Mesenchymal stem cell (in vitro differentiated cells and primary cell): Measurements from ENCODE around the gene SIGLEC8.

Source experiments
- DNase-seq: peaks from one replicate; pipeline ENCODE4 v3.0.0-alpha.2; 2013
- H2AFZ ChIP-seq: one replicate; pipeline ENCODE4 v1.6.1; 2013; ENCODE audit warnings: low read depth, mild to moderate bottlenecking, control low read depth, inconsistent platforms, low read length, moderate library complexity
- H2AK5ac ChIP-seq: 2 replicates; pipeline ENCODE4 v1.6.1; 2013; ENCODE audit warnings: low read length, moderate library complexity, mild to moderate bottlenecking, inconsistent platforms; ENCODE audit not compliant: severe bottlenecking
- H2BK120ac ChIP-seq: one replicate; pipeline ENCODE4 v1.6.1; 2013; ENCODE audit warnings: low read depth, mild to moderate bottlenecking, inconsistent platforms, low read length, moderate library complexity
- H2BK12ac ChIP-seq, 2 experiments: one replicate each; pipeline ENCODE4 v1.6.1; 2013; ENCODE audit warnings: inconsistent platforms in 2 of 2, low read length in 2 of 2, mild to moderate bottlenecking in 2 of 2, moderate library complexity in 2 of 2, control low read depth in 1 of 2
- H2BK15ac ChIP-seq: one replicate; pipeline ENCODE4 v1.6.1; 2013; ENCODE audit warnings: mild to moderate bottlenecking, low read depth, inconsistent platforms; ENCODE audit not compliant: poor library complexity, severe bottlenecking
- H2BK5ac ChIP-seq: 2 replicates; pipeline ENCODE4 v1.6.1; 2013; ENCODE audit warnings: low read depth, mild to moderate bottlenecking, low read length, control low read depth, inconsistent platforms; ENCODE audit not compliant: poor library complexity, severe bottlenecking
- H3K14ac ChIP-seq, 2 experiments: one replicate each; pipeline ENCODE4 v1.6.1; 2013; ENCODE audit warnings: inconsistent platforms in 2 of 2, low read length in 2 of 2, control low read depth in 1 of 2, mild to moderate bottlenecking in 1 of 2, moderate library complexity in 1 of 2
- H3K18ac ChIP-seq, 2 experiments: one replicate each; pipeline ENCODE4 v1.6.1; 2013; ENCODE audit warnings: inconsistent platforms in 2 of 2, low read length in 2 of 2, control low read depth in 1 of 2, low read depth in 1 of 2, mild to moderate bottlenecking in 1 of 2
- H3K23ac ChIP-seq, 2 experiments: one replicate each; pipeline ENCODE4 v1.6.1; 2013; ENCODE audit warnings: inconsistent platforms in 2 of 2, low read length in 2 of 2, mild to moderate bottlenecking in 2 of 2, moderate library complexity in 2 of 2, control low read depth in 1 of 2
- H3K27ac ChIP-seq: 2 replicates; pipeline ENCODE4 v1.5.1; 2013; ENCODE audit warnings: mild to moderate bottlenecking, moderate library complexity, low read length, control low read depth, inconsistent platforms; ENCODE audit not compliant: poor library complexity, severe bottlenecking
- H3K27me3 ChIP-seq, 2 experiments: 2 replicates each; pipeline versions ENCODE4 v1.6.1 to v1.7.0; 2013; ENCODE audit warnings: low read length in 2 of 2, mild to moderate bottlenecking in 2 of 2, moderate library complexity in 2 of 2, control low read depth in 1 of 2, inconsistent platforms in 1 of 2; ENCODE audit not compliant: control insufficient read depth in 1 of 2, insufficient read depth in 1 of 2
- H3K36me3 ChIP-seq, 2 experiments: 2 replicates each; pipeline versions ENCODE4 v1.6.1 to v1.7.0; 2013; ENCODE audit warnings: low read length in 2 of 2, control low read depth in 1 of 2, inconsistent platforms in 1 of 2, low read depth in 1 of 2, mild to moderate bottlenecking in 1 of 2; ENCODE audit not compliant: insufficient read depth in 2 of 2, control insufficient read depth in 1 of 2
- H3K4ac ChIP-seq, 2 experiments: one replicate each; pipeline ENCODE4 v1.6.1; 2013; ENCODE audit warnings: inconsistent platforms in 2 of 2, low read length in 2 of 2, mild to moderate bottlenecking in 2 of 2, moderate library complexity in 2 of 2, control low read depth in 1 of 2, low read depth in 1 of 2
- H3K4me1 ChIP-seq: 2 replicates; pipeline ENCODE4 v1.6.1; 2013; ENCODE audit warnings: low read depth, low read length, control low read depth; ENCODE audit not compliant: control insufficient read depth, insufficient read depth
- H3K4me2 ChIP-seq: 2 replicates; pipeline ENCODE4 v1.6.1; 2013; ENCODE audit warnings: low read length, mild to moderate bottlenecking, inconsistent platforms; ENCODE audit not compliant: poor library complexity, severe bottlenecking
- H3K4me3 ChIP-seq, 2 experiments: 2 replicates each; pipeline versions ENCODE4 v1.5.1 to v1.7.0; 2013; ENCODE audit warnings: low read length in 2 of 2, mild to moderate bottlenecking in 2 of 2, control low read depth in 1 of 2, low read depth in 1 of 2; ENCODE audit not compliant: insufficient read depth in 1 of 2
- H3K79me1 ChIP-seq: replicated peaks from 2 replicates; pipeline ENCODE4 v1.6.1; 2013; ENCODE audit warnings: mild to moderate bottlenecking, control low read depth, low read length, inconsistent platforms; ENCODE audit not compliant: poor library complexity, severe bottlenecking
- H3K9ac ChIP-seq: 2 replicates; pipeline ENCODE4 v1.7.0; 2013; ENCODE audit warnings: mild to moderate bottlenecking, low read length, moderate library complexity
- H3K9me3 ChIP-seq: 2 replicates; pipeline ENCODE4 v1.7.0; 2013; ENCODE audit warnings: mild to moderate bottlenecking, low read length; ENCODE audit not compliant: control insufficient read depth
- H4K8ac ChIP-seq: one replicate; pipeline ENCODE4 v1.6.1; 2013; ENCODE audit warnings: inconsistent platforms, mild to moderate bottlenecking, low read length, moderate library complexity
- H4K91ac ChIP-seq: one replicate; pipeline ENCODE4 v1.6.1; 2013; ENCODE audit warnings: mild to moderate bottlenecking, low read length, inconsistent platforms
- WGBS: methylation state at CpG from one replicate; pipeline ENCODE4 v1.1.7; 2013; ENCODE audit warnings: mixed read lengths; 5-methylcytosine and 5-hydroxymethylcytosine counted together

The SIGLEC8 gene

DNA sequence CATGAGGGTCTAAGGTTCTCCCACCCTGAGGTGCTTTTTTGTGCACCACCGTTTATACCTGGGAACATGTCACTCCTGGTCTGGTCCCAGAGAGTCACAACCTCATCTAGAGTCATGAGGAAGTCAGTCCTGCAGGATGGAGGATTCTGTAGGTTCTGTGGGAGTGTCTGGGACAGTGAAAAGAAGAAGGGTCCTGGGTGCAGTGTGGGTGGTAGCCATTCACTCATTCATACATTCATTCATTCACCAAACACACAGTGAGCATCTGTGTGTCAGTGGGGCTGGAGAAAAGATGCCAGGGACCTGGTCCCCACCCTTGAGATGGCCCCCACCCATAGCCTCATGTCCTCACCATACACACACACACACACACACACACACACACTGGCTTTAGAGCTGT, 11.4 kb upstream of the SIGLEC8 start:
- 42% methylated on average over 1 of the region's 1 CpG for WGBS

DNA sequence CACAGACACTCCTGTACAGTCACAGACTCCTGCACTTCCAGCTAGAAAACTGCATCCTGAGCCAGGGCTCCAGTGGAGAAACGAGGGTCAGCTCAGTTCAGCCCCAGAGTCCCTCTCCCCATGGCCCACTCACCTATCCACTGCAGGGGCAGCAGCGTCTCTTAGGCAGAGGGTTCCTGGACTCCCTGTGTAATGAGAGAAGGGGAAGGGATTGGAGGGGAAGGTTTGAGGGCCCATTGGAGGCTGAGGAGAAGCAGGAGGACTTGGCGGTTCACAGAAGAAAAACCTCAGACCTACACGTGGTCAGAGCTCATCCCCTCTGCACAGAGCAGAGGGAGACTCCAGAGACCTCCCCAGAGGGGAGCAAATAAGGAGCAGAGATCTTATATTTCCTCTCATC, 10.9 kb upstream of the SIGLEC8 start:
- no peak overlapping the region for H2BK12ac ChIP-seq
- H3K36me3 ChIP-seq = no peaks in the 10 kb centered on the region
- H2BK120ac ChIP-seq = no peak overlapping the region
- H2AK5ac ChIP-seq = no peak overlapping the region
- no peak overlapping the region for H3K27ac ChIP-seq
- no peak overlapping the region for H3K9ac ChIP-seq
- no peak overlapping the region for H3K4ac ChIP-seq
- no peak overlapping the region for H3K14ac ChIP-seq
- no peak overlapping the region for H3K23ac ChIP-seq
- H2AFZ ChIP-seq = no peak overlapping the region
- no peak overlapping the region for H4K91ac ChIP-seq
- WGBS = 13% methylated on average over 1 of the region's 4 CpGs
- peaks cover 0 to 37% of the 10 kb centered on the region in 2 experiments for H3K27me3 ChIP-seq
- no peak overlapping the region for H4K8ac ChIP-seq
- H2BK15ac ChIP-seq = no peak overlapping the region
- H3K4me3 ChIP-seq = no peak overlapping the region
- no peaks in the 10 kb centered on the region for H3K79me1 ChIP-seq
- H3K4me2 ChIP-seq = no peak overlapping the region
- no peaks in the 10 kb centered on the region for H3K9me3 ChIP-seq
- H2BK5ac ChIP-seq = no peak overlapping the region
- no peaks in the 10 kb centered on the region for H3K4me1 ChIP-seq
- no peak overlapping the region for H3K18ac ChIP-seq
- DNase-seq = no peak

More for the DNA sequence above, 11.4 kb upstream of the SIGLEC8 start:
- Histone ChIP-seq H3K4me2 (no peak overlapping the region), H3K9me3 (no peaks in the 10 kb centered on the region), H3K27me3 (peaks cover 0 to 38% of the 10 kb centered on the region in 2 experiments), H3K4me3 (no peak overlapping the region), H4K91ac (no peak overlapping the region), H3K4ac (no peak overlapping the region), H2AFZ (no peak overlapping the region), H2BK12ac (no peak overlapping the region), H2BK120ac (no peak overlapping the region), H3K9ac (no peak overlapping the region), H3K14ac (no peak overlapping the region), H2BK15ac (no peak overlapping the region), H2BK5ac (no peak overlapping the region), H3K18ac (no peak overlapping the region), H2AK5ac (no peak overlapping the region), H3K27ac (no peak overlapping the region), H4K8ac (no peak overlapping the region), H3K36me3 (no peaks in the 10 kb centered on the region), H3K4me1 (no peaks in the 10 kb centered on the region), H3K79me1 (no peaks in the 10 kb centered on the region), H3K23ac (no peak overlapping the region)
- DNase-seq = no peak

DNA sequence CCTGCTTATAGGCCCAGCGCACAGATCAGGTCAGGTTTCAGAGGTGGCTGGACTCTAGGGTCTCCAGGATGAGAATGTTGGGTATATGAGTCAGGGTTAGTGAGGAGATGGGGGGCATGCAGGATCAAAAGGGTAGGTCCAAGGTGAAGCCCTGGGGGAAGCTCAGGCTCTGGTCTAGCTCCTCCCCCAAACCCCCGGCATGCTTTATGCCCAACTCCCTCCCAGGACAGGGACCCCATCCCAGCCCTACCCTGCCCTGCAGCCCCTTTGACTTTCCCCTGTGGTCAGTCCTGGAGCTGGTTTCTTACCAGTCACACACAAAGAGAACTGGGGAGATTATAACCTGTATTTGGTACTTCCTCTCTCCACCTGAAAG, 10.3 kb upstream of the SIGLEC8 start:
- no peaks in the 10 kb centered on the region for H3K36me3 ChIP-seq
- H3K23ac ChIP-seq = no peak overlapping the region
- H4K8ac ChIP-seq = no peak overlapping the region
- DNase-seq = no peak
- H3K18ac ChIP-seq = no peak overlapping the region
- H3K4me2 ChIP-seq = no peak overlapping the region
- no peak overlapping the region for H2AK5ac ChIP-seq
- H3K79me1 ChIP-seq = no peaks in the 10 kb centered on the region
- H3K4me3 ChIP-seq = no peak overlapping the region
- H3K9ac ChIP-seq = no peak overlapping the region
- no peak overlapping the region for H2BK5ac ChIP-seq
- no peak overlapping the region for H2BK120ac ChIP-seq
- no peak overlapping the region for H2BK12ac ChIP-seq
- H3K27me3 ChIP-seq = peaks cover 0 to 31% of the 10 kb centered on the region in 2 experiments
- H2BK15ac ChIP-seq = no peak overlapping the region
- H4K91ac ChIP-seq = no peak overlapping the region
- H3K27ac ChIP-seq = no peak overlapping the region
- no peaks in the 10 kb centered on the region for H3K9me3 ChIP-seq
- H3K4ac ChIP-seq = no peak overlapping the region
- H2AFZ ChIP-seq = no peak overlapping the region
- WGBS = 68% methylated on average over 2 of the region's 2 CpGs
- H3K4me1 ChIP-seq = no peaks in the 10 kb centered on the region
- H3K14ac ChIP-seq = no peak overlapping the region

DNA sequence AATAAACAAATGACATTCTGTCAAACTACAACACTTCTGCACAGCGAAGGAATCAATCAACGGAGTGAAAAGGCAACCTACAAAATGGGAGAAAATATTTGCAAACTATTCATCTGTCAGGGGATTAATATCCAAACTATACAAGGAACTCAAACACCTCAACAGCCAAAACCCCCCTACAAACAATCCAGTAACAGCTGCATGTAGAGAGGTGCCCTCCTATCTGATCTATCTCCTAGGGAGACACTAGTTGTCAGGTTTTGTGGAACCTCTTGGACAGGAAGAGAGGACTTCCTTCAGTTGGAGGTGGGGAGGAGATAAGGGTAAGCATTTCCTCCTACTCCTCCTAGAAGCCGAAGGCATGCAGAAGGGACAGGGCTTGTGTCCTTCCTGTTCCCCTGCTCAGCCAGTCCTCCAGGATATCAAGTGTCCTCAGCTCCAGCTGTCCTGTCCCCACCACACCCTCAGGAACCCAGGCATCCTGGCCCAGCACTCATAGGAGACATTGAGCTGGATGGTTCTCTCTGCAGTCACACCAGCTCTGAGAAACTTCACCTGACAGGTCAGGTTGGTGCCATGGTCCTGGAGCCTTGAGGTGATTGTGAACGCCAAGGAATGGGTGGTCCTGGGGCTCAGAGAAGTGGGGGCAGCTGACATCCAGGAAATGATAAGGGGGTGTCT, 9.8 kb upstream of the SIGLEC8 start:
- H2AFZ ChIP-seq = no peak overlapping the region
- no peak overlapping the region for H3K23ac ChIP-seq
- H2BK5ac ChIP-seq = no peak overlapping the region
- H3K14ac ChIP-seq = no peak overlapping the region
- no peak overlapping the region for H3K4me2 ChIP-seq
- H2AK5ac ChIP-seq = no peak overlapping the region
- no peaks in the 10 kb centered on the region for H3K9me3 ChIP-seq
- H3K9ac ChIP-seq = no peak overlapping the region
- WGBS = 55% methylated on average over 4 of the region's 4 CpGs
- no peak overlapping the region for H4K8ac ChIP-seq
- no peaks in the 10 kb centered on the region for H3K79me1 ChIP-seq
- no peak for DNase-seq
- H3K4ac ChIP-seq = no peak overlapping the region
- H3K27me3 ChIP-seq = peaks cover 0 to 31% of the 10 kb centered on the region in 2 experiments
- no peak overlapping the region for H3K4me3 ChIP-seq
- H4K91ac ChIP-seq = no peak overlapping the region
- H3K18ac ChIP-seq = no peak overlapping the region
- no peak overlapping the region for H2BK15ac ChIP-seq
- H3K36me3 ChIP-seq = no peaks in the 10 kb centered on the region
- H2BK120ac ChIP-seq = no peak overlapping the region
- H2BK12ac ChIP-seq = no peak overlapping the region
- H3K27ac ChIP-seq = no peak overlapping the region
- H3K4me1 ChIP-seq = no peaks in the 10 kb centered on the region
